ENCODE measurements around the gene INSIG2.

Gene INSIG2

GRCh38 chr2:118095610-118096009, 7.3 kb downstream of the INSIG2 start:
- H3K9me3 ChIP-seq (ENCODE audit: control insufficient read depth in 5 of 5, low read length in 5 of 5), result no peaks in the 10 kb centered on the region
- H3K27ac ChIP-seq (ENCODE audit: low read depth, low read length), result no peak overlapping the region
- no peak overlapping the region for H3K4me3 ChIP-seq (ENCODE audit: low read depth in 1 of 5, low read length in 5 of 5)
- peaks cover 3 to 14% (median 5%) of the 10 kb centered on the region in 5 donors for H3K36me3 ChIP-seq (ENCODE audit: control insufficient read depth in 5 of 5, insufficient read depth in 5 of 5, low read length in 5 of 5)
- no peak overlapping the region for H3K9ac ChIP-seq (ENCODE audit: low read length in 5 of 5)
- no peaks in the 10 kb centered on the region for H3K27me3 ChIP-seq (ENCODE audit: control insufficient read depth in 5 of 5, insufficient read depth in 4 of 5, low read length in 5 of 5)
- H3K4me1 ChIP-seq (ENCODE audit: control insufficient read depth in 5 of 5, insufficient read depth in 5 of 5, low read length in 5 of 5), result peaks cover 0 to 4% (median 3%) of the 10 kb centered on the region in 5 donors

- Histone ChIP-seq H3K9ac (ENCODE audit: low read length in 5 of 5) (no peak overlapping the region), H3K4me1 (ENCODE audit: control insufficient read depth in 5 of 5, insufficient read depth in 5 of 5, low read length in 5 of 5) (peaks cover 0 to 4% (median 3%) of the 10 kb centered on the region in 5 donors), H3K4me3 (ENCODE audit: low read depth in 1 of 5, low read length in 5 of 5) (no peak overlapping the region), H3K27me3 (ENCODE audit: control insufficient read depth in 5 of 5, insufficient read depth in 4 of 5, low read length in 5 of 5) (no peaks in the 10 kb centered on the region), H3K27ac (ENCODE audit: low read depth, low read length) (no peak overlapping the region), H3K36me3 (ENCODE audit: control insufficient read depth in 5 of 5, insufficient read depth in 5 of 5, low read length in 5 of 5) (peaks cover 3 to 19% (median 11%) of the 10 kb centered on the region in 5 donors), H3K9me3 (ENCODE audit: control insufficient read depth in 5 of 5, low read length in 5 of 5) (no peaks in the 10 kb centered on the region)
These were observed 9.4 kb downstream of the INSIG2 start for GRCh38 chr2:118097657-118098056.

- peaks cover 6 to 19% (median 11%) of the 10 kb centered on the region in 5 donors for H3K36me3 ChIP-seq (ENCODE audit: control insufficient read depth in 5 of 5, insufficient read depth in 5 of 5, low read length in 5 of 5)
These were observed 10.2 kb downstream of the INSIG2 start for GRCh38 chr2:118098307-118099030.

GRCh38 chr2:118102433-118103082, 14.3 kb downstream of the INSIG2 start:
- H3K4me3 ChIP-seq (ENCODE audit: low read depth in 1 of 5, low read length in 5 of 5), result no peak overlapping the region
- no peak overlapping the region for H3K27ac ChIP-seq (ENCODE audit: low read depth, low read length)
- H3K9ac ChIP-seq (ENCODE audit: low read length in 5 of 5), result no peak overlapping the region
- no peaks in the 10 kb centered on the region for H3K27me3 ChIP-seq (ENCODE audit: control insufficient read depth in 5 of 5, insufficient read depth in 4 of 5, low read length in 5 of 5)
- peaks cover 10 to 24% (median 15%) of the 10 kb centered on the region in 5 donors for H3K36me3 ChIP-seq (ENCODE audit: control insufficient read depth in 5 of 5, insufficient read depth in 5 of 5, low read length in 5 of 5)
- H3K9me3 ChIP-seq (ENCODE audit: control insufficient read depth in 5 of 5, low read length in 5 of 5), result no peaks in the 10 kb centered on the region
- peaks cover 0 to 9% (median 3%) of the 10 kb centered on the region in 5 donors for H3K4me1 ChIP-seq (ENCODE audit: control insufficient read depth in 5 of 5, insufficient read depth in 5 of 5, low read length in 5 of 5)

More at GRCh38 chr2:118098307-118099030, 10.2 kb downstream of the INSIG2 start:
- Histone ChIP-seq H3K4me3 (ENCODE audit: low read depth in 1 of 5, low read length in 5 of 5) (no peak overlapping the region), H3K9ac (ENCODE audit: low read length in 5 of 5) (no peak overlapping the region), H3K4me1 (ENCODE audit: control insufficient read depth in 5 of 5, insufficient read depth in 5 of 5, low read length in 5 of 5) (peaks cover 0 to 4% (median 3%) of the 10 kb centered on the region in 5 donors), H3K27me3 (ENCODE audit: control insufficient read depth in 5 of 5, insufficient read depth in 4 of 5, low read length in 5 of 5) (no peaks in the 10 kb centered on the region), H3K9me3 (ENCODE audit: control insufficient read depth in 5 of 5, low read length in 5 of 5) (no peaks in the 10 kb centered on the region), H3K27ac (ENCODE audit: low read depth, low read length) (no peak overlapping the region)

- Histone ChIP-seq H3K4me1 (ENCODE audit: control insufficient read depth in 5 of 5, insufficient read depth in 5 of 5, low read length in 5 of 5) (peaks cover 0 to 4% (median 0%) of the 10 kb centered on the region in 5 donors), H3K9me3 (ENCODE audit: control insufficient read depth in 5 of 5, low read length in 5 of 5) (no peaks in the 10 kb centered on the region), H3K9ac (ENCODE audit: low read length in 5 of 5) (no peak overlapping the region), H3K36me3 (ENCODE audit: control insufficient read depth in 5 of 5, insufficient read depth in 5 of 5, low read length in 5 of 5) (peaks cover 17 to 32% (median 19%) of the 10 kb centered on the region in 5 donors), H3K4me3 (ENCODE audit: low read depth in 1 of 5, low read length in 5 of 5) (no peak overlapping the region), H3K27ac (ENCODE audit: low read depth, low read length) (no peak overlapping the region), H3K27me3 (ENCODE audit: control insufficient read depth in 5 of 5, insufficient read depth in 4 of 5, low read length in 5 of 5) (no peaks in the 10 kb centered on the region)
These were observed 16.0 kb downstream of the INSIG2 start for GRCh38 chr2:118103951-118104940.

- Histone ChIP-seq H3K27me3 (ENCODE audit: control insufficient read depth in 5 of 5, insufficient read depth in 4 of 5, low read length in 5 of 5) (no peaks in the 10 kb centered on the region), H3K36me3 (ENCODE audit: control insufficient read depth in 5 of 5, insufficient read depth in 5 of 5, low read length in 5 of 5) (peaks cover 17 to 37% (median 21%) of the 10 kb centered on the region in 5 donors), H3K9me3 (ENCODE audit: control insufficient read depth in 5 of 5, low read length in 5 of 5) (no peaks in the 10 kb centered on the region), H3K4me1 (ENCODE audit: control insufficient read depth in 5 of 5, insufficient read depth in 5 of 5, low read length in 5 of 5) (peaks cover 0 to 4% (median 0%) of the 10 kb centered on the region in 5 donors), H3K4me3 (ENCODE audit: low read depth in 1 of 5, low read length in 5 of 5) (no peak overlapping the region), H3K9ac (ENCODE audit: low read length in 5 of 5) (no peak overlapping the region), H3K27ac (ENCODE audit: low read depth, low read length) (no peak overlapping the region)
These were observed 17.2 kb downstream of the INSIG2 start for GRCh38 chr2:118105497-118105896.

- Histone ChIP-seq H3K9ac (ENCODE audit: low read length in 5 of 5) (no peak overlapping the region), H3K27ac (ENCODE audit: low read depth, low read length) (no peak overlapping the region), H3K4me3 (ENCODE audit: low read depth in 1 of 5, low read length in 5 of 5) (no peak overlapping the region), H3K4me1 (ENCODE audit: control insufficient read depth in 5 of 5, insufficient read depth in 5 of 5, low read length in 5 of 5) (peaks cover 0 to 4% (median 0%) of the 10 kb centered on the region in 5 donors), H3K27me3 (ENCODE audit: control insufficient read depth in 5 of 5, insufficient read depth in 4 of 5, low read length in 5 of 5) (no peaks in the 10 kb centered on the region), H3K9me3 (ENCODE audit: control insufficient read depth in 5 of 5, low read length in 5 of 5) (no peaks in the 10 kb centered on the region), H3K36me3 (ENCODE audit: control insufficient read depth in 5 of 5, insufficient read depth in 5 of 5, low read length in 5 of 5) (peaks cover 14 to 37% (median 21%) of the 10 kb centered on the region in 5 donors)
These were observed 18.7 kb downstream of the INSIG2 start for GRCh38 chr2:118106926-118107325.

- Histone ChIP-seq H3K4me1 (ENCODE audit: control insufficient read depth in 5 of 5, insufficient read depth in 5 of 5, low read length in 5 of 5) (peaks cover 0 to 9% (median 6%) of the 10 kb centered on the region in 5 donors), H3K36me3 (ENCODE audit: control insufficient read depth in 5 of 5, insufficient read depth in 5 of 5, low read length in 5 of 5) (peaks cover 10 to 37% (median 18%) of the 10 kb centered on the region in 5 donors), H3K27ac (ENCODE audit: low read depth, low read length) (no peak overlapping the region), H3K4me3 (ENCODE audit: low read depth in 1 of 5, low read length in 5 of 5) (no peak overlapping the region), H3K27me3 (ENCODE audit: control insufficient read depth in 5 of 5, insufficient read depth in 4 of 5, low read length in 5 of 5) (no peaks in the 10 kb centered on the region), H3K9me3 (ENCODE audit: control insufficient read depth in 5 of 5, low read length in 5 of 5) (no peaks in the 10 kb centered on the region), H3K9ac (ENCODE audit: low read length in 5 of 5) (no peak overlapping the region)
These were observed 22.0 kb downstream of the INSIG2 start for GRCh38 chr2:118110310-118110709.

- no peak overlapping the region for H3K9ac ChIP-seq (ENCODE audit: low read length in 5 of 5)
- peaks cover 10 to 34% (median 18%) of the 10 kb centered on the region in 5 donors for H3K36me3 ChIP-seq (ENCODE audit: control insufficient read depth in 5 of 5, insufficient read depth in 5 of 5, low read length in 5 of 5)
- H3K4me1 ChIP-seq (ENCODE audit: control insufficient read depth in 5 of 5, insufficient read depth in 5 of 5, low read length in 5 of 5), result peaks cover 0 to 9% (median 4%) of the 10 kb centered on the region in 5 donors
- no peak overlapping the region for H3K27ac ChIP-seq (ENCODE audit: low read depth, low read length)
- no peaks in the 10 kb centered on the region for H3K9me3 ChIP-seq (ENCODE audit: control insufficient read depth in 5 of 5, low read length in 5 of 5)
- no peaks in the 10 kb centered on the region for H3K27me3 ChIP-seq (ENCODE audit: control insufficient read depth in 5 of 5, insufficient read depth in 4 of 5, low read length in 5 of 5)
- H3K4me3 ChIP-seq (ENCODE audit: low read depth in 1 of 5, low read length in 5 of 5), result no peak overlapping the region
These were observed 22.7 kb downstream of the INSIG2 start for GRCh38 chr2:118110991-118111390.

All from subcutaneous abdominal adipose tissue (tissue), 5 donors.